ENCODE results near the gene SDK1. TPM values are rescaled to one million over a fixed set of nuclear protein-coding genes. Genes with fewer than 3 reads are reported as not detected.

Gene SDK1
- total and polyA plus RNA-seq, 11 donors, result 2.2 to 5.8 (median 3.4) TPM

GRCh38 chr7:3459111-3459510 lies 158.1 kb downstream of the SDK1 start:
- Histone ChIP-seq H3K4me3 (no peak overlapping the region), H3K9me3 (peaks cover 0 to 10% (median 0%) of the 10 kb centered on the region in 12 donors), H3K4me1 (no peaks in the 10 kb centered on the region), H3K27ac (no peak overlapping the region), H3K36me3 (no peaks in the 10 kb centered on the region), H3K27me3 (no peaks in the 10 kb centered on the region)
- ATAC-seq, result no peak
- TF ChIP-seq CTCF (IDR thresholded peaks at IDR 0.05) (no peak), POLR2A (IDR thresholded peaks at IDR 0.05) (no peak)
- 83 to 91% (median 86%) methylated on average over 2 of the region's 2 CpGs for WGBS, 4 donors
- DNase-seq, result no peak
- intact Hi-C loops (cut with DNase I), result no loop called here

GRCh38 chr7:3461923-3462322 lies 160.9 kb downstream of the SDK1 start:
- no peak for ATAC-seq
- WGBS, 4 donors, result 89 to 94% (median 91%) methylated on average over 7 to 8 of the region's 8 CpGs

GRCh38 chr7:3463696-3464095 lies 162.6 kb downstream of the SDK1 start:
- no peak for TF ChIP-seq CTCF (IDR thresholded peaks at IDR 0.05)
- no peak for TF ChIP-seq POLR2A (IDR thresholded peaks at IDR 0.05)
- no peak for ATAC-seq
- no peaks in the 10 kb centered on the region for H3K36me3 ChIP-seq
- H3K27ac ChIP-seq, result no peak overlapping the region
- no peaks in the 10 kb centered on the region for H3K4me1 ChIP-seq
- no peaks in the 10 kb centered on the region for H3K9me3 ChIP-seq
- intact Hi-C loops (cut with DNase I), result no loop called here
- no peaks in the 10 kb centered on the region for H3K27me3 ChIP-seq
- DNase-seq, result no peak
- WGBS, 4 donors, result 33 to 64% (median 51%) methylated on average over 1 of the region's 1 CpG
- H3K4me3 ChIP-seq, result no peak overlapping the region

More at GRCh38 chr7:3461923-3462322, 160.9 kb downstream of the SDK1 start:
- H3K36me3 ChIP-seq, result no peaks in the 10 kb centered on the region
- no peak for TF ChIP-seq POLR2A (IDR thresholded peaks at IDR 0.05)
- no peak for TF ChIP-seq CTCF (IDR thresholded peaks at IDR 0.05)
- no peaks in the 10 kb centered on the region for H3K4me1 ChIP-seq
- no peaks in the 10 kb centered on the region for H3K9me3 ChIP-seq
- intact Hi-C loops (cut with DNase I), result no loop called here
- no peaks in the 10 kb centered on the region for H3K27me3 ChIP-seq
- H3K4me3 ChIP-seq, result no peak overlapping the region
- H3K27ac ChIP-seq, result no peak overlapping the region
- no peak for DNase-seq

- no peak for DNase-seq
- intact Hi-C loops (cut with DNase I), result no loop called here
- ATAC-seq, result no peak
- H3K4me1 ChIP-seq, result no peaks in the 10 kb centered on the region
- H3K36me3 ChIP-seq, result no peaks in the 10 kb centered on the region
- WGBS, 4 donors, result 74 to 80% (median 75%) methylated on average over 9 of the region's 9 CpGs
- H3K4me3 ChIP-seq, result no peak overlapping the region
- no peaks in the 10 kb centered on the region for H3K9me3 ChIP-seq
- H3K27me3 ChIP-seq, result no peaks in the 10 kb centered on the region
- H3K27ac ChIP-seq, result no peak overlapping the region
- TF ChIP-seq POLR2A (IDR thresholded peaks at IDR 0.05) (no peak), CTCF (IDR thresholded peaks at IDR 0.05) (no peak)
Measured at GRCh38 chr7:3464900-3465622, 164.0 kb downstream of the SDK1 start.
